DOHH2 (cell line): Measurements from ENCODE around the gene GRB14.

ENCODE experiments used
- H3F3A ChIP-seq: fragments of 200-600 bp; sonication (generic), shearing (Covaris generic); 2 replicates; pipeline ENCODE4 v1.6.0; 2016; ENCODE audit warnings: antibody characterized with exemption, mild to moderate bottlenecking; ENCODE audit not compliant: control insufficient read depth, insufficient read depth
- H3K27ac ChIP-seq: fragments of 200-600 bp; sonication (generic); 2 replicates; pipeline ENCODE4 v1.5.1; 2014; ENCODE audit warnings: low read depth, mild to moderate bottlenecking, low read length, moderate library complexity
- H3K27me3 ChIP-seq: fragments of 200-600 bp; sonication (generic); 2 replicates; pipeline ENCODE4 v1.6.1; 2014; ENCODE audit warnings: mild to moderate bottlenecking, low read length, mixed read lengths; ENCODE audit not compliant: control insufficient read depth
- H3K36me3 ChIP-seq: fragments of 200-600 bp; sonication (generic); 2 replicates; pipeline ENCODE4 v1.6.1; 2014; ENCODE audit warnings: mild to moderate bottlenecking, low read length, moderate library complexity, mixed read lengths; ENCODE audit not compliant: control insufficient read depth
- H3K4me1 ChIP-seq: fragments of 200-600 bp; sonication (generic); 2 replicates; pipeline ENCODE4 v1.6.1; 2014; ENCODE audit warnings: mild to moderate bottlenecking, low read length, mixed read lengths; ENCODE audit not compliant: control insufficient read depth
- H3K4me2 ChIP-seq: fragments of 200-600 bp; sonication (generic); 2 replicates; pipeline ENCODE4 v1.6.0; 2014; ENCODE audit warnings: mild to moderate bottlenecking, low read length, moderate library complexity
- H3K4me3 ChIP-seq: fragments of 200-600 bp; sonication (generic); 2 replicates; pipeline ENCODE4 v1.5.1; 2014; ENCODE audit warnings: mild to moderate bottlenecking, low read length, mixed read lengths
- H3K79me2 ChIP-seq: fragments of 200-600 bp; sonication (generic); 2 replicates; pipeline ENCODE4 v1.6.1; 2014; ENCODE audit warnings: mild to moderate bottlenecking, low read length, mixed read lengths; ENCODE audit not compliant: control insufficient read depth
- H3K9me2 ChIP-seq: fragments of 200-600 bp; sonication (generic); replicated peaks from 2 replicates; pipeline ENCODE4 v1.6.1; 2014; ENCODE audit warnings: mild to moderate bottlenecking, low read length, mixed read lengths; ENCODE audit not compliant: control insufficient read depth
- H3K9me3 ChIP-seq: fragments of 200-600 bp; sonication (generic); 2 replicates; pipeline ENCODE4 v1.6.1; 2014; ENCODE audit warnings: antibody characterized with exemption, low read length, mixed read lengths; ENCODE audit not compliant: control insufficient read depth, insufficient read depth
- H4K20me1 ChIP-seq: fragments of 200-600 bp; sonication (generic); 2 replicates; pipeline ENCODE4 v1.6.0; 2014; ENCODE audit warnings: low read depth, mild to moderate bottlenecking, antibody characterized with exemption, low read length, moderate library complexity; ENCODE audit not compliant: control insufficient read depth, insufficient read depth
- CTCF ChIP-seq: fragments of 200-600 bp; sonication (generic); IDR thresholded peaks from one replicate; pipeline ENCODE4 v1.5.1; 2014; ENCODE audit warnings: antibody characterized with exemption, mild to moderate bottlenecking, low read depth, low read length; ENCODE audit not compliant: poor library complexity, severe bottlenecking
- EZH2phosphoT487 ChIP-seq: fragments of 200-600 bp; sonication (generic); IDR thresholded peaks from 2 replicates; pipeline ENCODE4 v1.6.1; 2017; ENCODE audit warnings: borderline replicate concordance, mild to moderate bottlenecking, antibody characterized with exemption, low read length, moderate library complexity, mixed read lengths

The GRB14 gene

DNA sequence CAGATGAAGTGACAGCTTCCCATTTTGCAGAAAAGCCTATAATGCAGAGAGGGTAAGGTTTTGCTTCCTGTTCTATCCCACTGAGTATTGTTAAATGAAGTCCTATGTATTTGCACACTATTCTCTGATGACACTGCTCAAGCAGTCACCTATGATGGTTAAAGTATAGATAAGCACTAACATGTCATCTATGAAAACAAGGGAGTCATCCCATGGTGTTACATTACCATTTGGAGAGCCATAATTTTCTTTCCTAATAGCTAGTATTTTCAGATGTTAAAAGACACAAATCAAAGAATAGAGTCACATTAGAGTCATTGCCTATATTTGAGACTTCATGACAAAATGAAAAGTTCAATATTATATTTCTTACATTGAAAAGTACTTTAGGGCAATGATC is 42.8 kb upstream of the GRB14 start:
- Histone ChIP-seq H3K4me2 (no peak overlapping the region), H3K36me3 (no peaks in the 10 kb centered on the region), H4K20me1 (no peaks in the 10 kb centered on the region), H3K9me3 (no peaks in the 10 kb centered on the region), H3K4me3 (no peak overlapping the region), H3K27me3 (no peaks in the 10 kb centered on the region), H3F3A (no peaks in the 10 kb centered on the region), H3K27ac (no peak overlapping the region), H3K4me1 (no peaks in the 10 kb centered on the region), H3K9me2 (no peaks in the 10 kb centered on the region), H3K79me2 (no peaks in the 10 kb centered on the region)
- TF ChIP-seq CTCF (no peak), EZH2phosphoT487 (no peak)

DNA sequence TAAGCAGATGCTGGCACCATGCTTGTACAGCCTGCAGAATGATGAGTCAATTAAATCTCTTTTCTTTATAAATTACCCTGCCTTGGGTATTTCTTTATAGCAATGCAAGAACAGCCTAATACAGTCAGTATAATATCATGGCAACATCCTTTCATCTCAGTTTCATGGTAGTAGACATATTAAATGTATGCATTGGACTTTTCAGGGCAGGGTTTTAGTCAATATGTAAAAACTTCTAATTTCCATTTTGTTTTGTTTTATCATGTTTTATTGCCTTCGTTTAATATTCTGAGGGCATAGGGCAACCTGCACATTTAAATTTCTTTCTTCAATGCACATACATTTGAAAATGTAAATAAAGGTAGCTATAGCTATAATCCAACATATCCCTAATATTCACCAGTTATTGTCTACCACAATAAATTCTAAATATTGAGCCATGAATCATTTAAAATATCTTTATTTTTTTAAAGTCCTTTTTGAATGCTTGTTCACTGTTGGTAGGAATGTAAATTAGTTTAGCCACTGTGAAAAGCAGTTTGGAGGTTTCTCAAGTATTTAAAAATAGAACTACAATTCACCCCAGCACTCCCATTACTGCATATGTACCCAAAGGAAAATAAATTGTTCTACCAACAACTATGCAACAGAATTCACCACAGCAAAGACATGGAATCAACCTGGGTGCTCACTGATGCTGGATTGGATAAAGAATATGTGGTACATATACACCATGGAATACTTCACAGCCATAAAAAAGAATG is 41.8 kb upstream of the GRB14 start:
- no peak overlapping the region for H3K27ac ChIP-seq
- no peak overlapping the region for H3K4me2 ChIP-seq
- H3K79me2 ChIP-seq: no peaks in the 10 kb centered on the region
- H3K9me3 ChIP-seq: no peaks in the 10 kb centered on the region
- H3K4me3 ChIP-seq: no peak overlapping the region
- H3K27me3 ChIP-seq: no peaks in the 10 kb centered on the region
- no peak for TF ChIP-seq CTCF
- no peak for TF ChIP-seq EZH2phosphoT487
- H3K36me3 ChIP-seq: no peaks in the 10 kb centered on the region
- no peaks in the 10 kb centered on the region for H3K9me2 ChIP-seq
- no peaks in the 10 kb centered on the region for H4K20me1 ChIP-seq
- H3F3A ChIP-seq: no peaks in the 10 kb centered on the region
- H3K4me1 ChIP-seq: no peaks in the 10 kb centered on the region

GRCh38 chr2:164662066-164662465 is 40.8 kb upstream of the GRB14 start:
- Histone ChIP-seq H3K9me3 (no peaks in the 10 kb centered on the region), H3K36me3 (no peaks in the 10 kb centered on the region), H3K4me3 (no peak overlapping the region), H3K79me2 (no peaks in the 10 kb centered on the region), H3K9me2 (no peaks in the 10 kb centered on the region), H3K27me3 (no peaks in the 10 kb centered on the region), H3F3A (no peaks in the 10 kb centered on the region), H3K27ac (no peak overlapping the region), H3K4me2 (no peak overlapping the region), H4K20me1 (no peaks in the 10 kb centered on the region), H3K4me1 (no peaks in the 10 kb centered on the region)
- no peak for TF ChIP-seq EZH2phosphoT487
- no peak for TF ChIP-seq CTCF
